ENCODE results near the gene ISCA1. TPM values are rescaled to one million over a fixed set of nuclear protein-coding genes. Genes with fewer than 3 reads are reported as not detected.

ISCA1 gene
- total RNA-seq, 1 donor from 2014 or later = 22.0 TPM

- TF ChIP-seq, protein P1, sequence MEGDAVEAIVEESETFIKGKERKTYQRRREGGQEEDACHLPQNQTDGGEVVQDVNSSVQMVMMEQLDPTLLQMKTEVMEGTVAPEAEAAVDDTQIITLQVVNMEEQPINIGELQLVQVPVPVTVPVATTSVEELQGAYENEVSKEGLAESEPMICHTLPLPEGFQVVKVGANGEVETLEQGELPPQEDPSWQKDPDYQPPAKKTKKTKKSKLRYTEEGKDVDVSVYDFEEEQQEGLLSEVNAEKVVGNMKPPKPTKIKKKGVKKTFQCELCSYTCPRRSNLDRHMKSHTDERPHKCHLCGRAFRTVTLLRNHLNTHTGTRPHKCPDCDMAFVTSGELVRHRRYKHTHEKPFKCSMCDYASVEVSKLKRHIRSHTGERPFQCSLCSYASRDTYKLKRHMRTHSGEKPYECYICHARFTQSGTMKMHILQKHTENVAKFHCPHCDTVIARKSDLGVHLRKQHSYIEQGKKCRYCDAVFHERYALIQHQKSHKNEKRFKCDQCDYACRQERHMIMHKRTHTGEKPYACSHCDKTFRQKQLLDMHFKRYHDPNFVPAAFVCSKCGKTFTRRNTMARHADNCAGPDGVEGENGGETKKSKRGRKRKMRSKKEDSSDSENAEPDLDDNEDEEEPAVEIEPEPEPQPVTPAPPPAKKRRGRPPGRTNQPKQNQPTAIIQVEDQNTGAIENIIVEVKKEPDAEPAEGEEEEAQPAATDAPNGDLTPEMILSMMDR (IDR thresholded peaks at IDR 0.05) = no peak
- Histone ChIP-seq H3K27ac (no peak overlapping the region), H3K36me3 (peaks cover 85% of the 10 kb centered on the region), H3K4me1 (no peaks in the 10 kb centered on the region), H3K4me3 (no peak overlapping the region), H3K27me3 (no peaks in the 10 kb centered on the region), H3K9me3 (no peaks in the 10 kb centered on the region)
- DNase-seq (no peak), ATAC-seq (no peak)
- intact Hi-C loops (cut with DNase I) = no loop called here
These were observed 26.3 kb upstream of the ISCA1 start for GRCh38 chr9:86308687-86309086.

DNA sequence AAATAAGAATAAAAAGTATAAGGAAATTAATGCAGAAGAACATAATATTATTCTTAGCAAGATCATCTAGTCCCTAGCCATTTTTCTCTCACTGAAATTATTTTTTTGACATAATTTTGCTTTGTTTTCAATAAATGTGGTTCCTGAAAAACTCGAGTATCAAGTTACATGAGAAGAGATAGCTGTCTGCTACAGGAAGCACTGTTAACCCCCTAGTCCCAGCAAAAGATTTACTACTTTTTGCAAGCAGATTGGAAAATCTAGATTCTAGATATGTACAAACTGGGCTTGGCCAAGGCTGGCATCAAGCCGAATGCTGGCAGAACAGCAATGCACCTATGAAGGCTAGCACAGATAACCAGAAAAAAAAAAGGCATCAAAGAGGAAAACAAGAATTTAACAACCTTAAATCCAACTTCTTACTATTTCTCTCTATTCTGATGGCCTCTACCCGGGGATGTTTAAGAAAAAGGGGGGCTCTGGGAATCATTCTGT is 21.9 kb upstream of the ISCA1 start:
- intact Hi-C loops (cut with DNase I) = no loop called here
- ATAC-seq (no peak), DNase-seq (no peak)
- Histone ChIP-seq H3K4me1 (no peaks in the 10 kb centered on the region), H3K36me3 (peaks cover 100% of the 10 kb centered on the region), H3K27me3 (no peaks in the 10 kb centered on the region), H3K4me3 (no peak overlapping the region), H3K27ac (no peak overlapping the region), H3K9me3 (no peaks in the 10 kb centered on the region)
- TF ChIP-seq, protein P1 (IDR thresholded peaks at IDR 0.05) = no peak

DNA sequence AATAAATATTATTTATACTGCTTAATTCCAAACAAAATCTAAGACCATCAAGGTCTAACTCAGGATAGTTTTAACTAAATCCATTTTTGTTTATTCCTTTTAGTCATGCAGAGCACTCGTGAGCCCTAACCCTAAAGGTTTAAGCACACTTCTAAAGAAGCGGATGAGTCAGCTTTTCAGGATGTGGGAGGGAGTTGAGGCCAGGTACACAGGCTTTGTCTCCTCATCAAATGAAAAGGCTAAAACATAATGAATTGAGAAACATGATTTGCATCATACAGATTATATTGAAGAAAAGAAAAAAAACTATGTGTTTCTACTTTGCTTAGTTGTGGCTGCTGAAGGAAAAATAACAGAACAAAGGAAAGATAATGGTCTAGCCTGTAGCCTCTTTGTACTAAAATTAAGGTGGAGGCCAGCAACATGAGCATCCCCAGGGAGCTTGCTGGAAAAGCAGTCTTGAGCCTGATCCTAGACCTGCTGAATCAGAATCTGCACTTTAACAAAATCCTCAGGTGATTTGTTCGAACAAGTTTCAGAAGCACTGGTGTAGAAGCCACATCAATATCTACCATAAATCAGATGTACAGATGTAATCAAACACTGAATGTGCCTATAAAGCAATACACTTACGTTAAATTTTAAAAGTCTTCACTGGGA is 21.1 kb upstream of the ISCA1 start:
- ATAC-seq (no peak), DNase-seq (no peak)
- Histone ChIP-seq H3K4me3 (no peak overlapping the region), H3K4me1 (no peaks in the 10 kb centered on the region), H3K27me3 (no peaks in the 10 kb centered on the region), H3K36me3 (peaks cover 100% of the 10 kb centered on the region), H3K9me3 (no peaks in the 10 kb centered on the region), H3K27ac (no peak overlapping the region)
- TF ChIP-seq, protein P1 (IDR thresholded peaks at IDR 0.05) = no peak
- intact Hi-C loops (cut with DNase I) = no loop called here

GRCh38 chr9:86301686-86302085 is 19.3 kb upstream of the ISCA1 start:
- ATAC-seq (no peak), DNase-seq (no peak)
- TF ChIP-seq, protein P1 (IDR thresholded peaks at IDR 0.05) = no peak
- Histone ChIP-seq H3K27me3 (no peaks in the 10 kb centered on the region), H3K36me3 (peaks cover 99% of the 10 kb centered on the region), H3K4me3 (no peak overlapping the region), H3K27ac (no peak overlapping the region), H3K9me3 (no peaks in the 10 kb centered on the region), H3K4me1 (no peaks in the 10 kb centered on the region)
- intact Hi-C loops (cut with DNase I) = no loop called here

DNA sequence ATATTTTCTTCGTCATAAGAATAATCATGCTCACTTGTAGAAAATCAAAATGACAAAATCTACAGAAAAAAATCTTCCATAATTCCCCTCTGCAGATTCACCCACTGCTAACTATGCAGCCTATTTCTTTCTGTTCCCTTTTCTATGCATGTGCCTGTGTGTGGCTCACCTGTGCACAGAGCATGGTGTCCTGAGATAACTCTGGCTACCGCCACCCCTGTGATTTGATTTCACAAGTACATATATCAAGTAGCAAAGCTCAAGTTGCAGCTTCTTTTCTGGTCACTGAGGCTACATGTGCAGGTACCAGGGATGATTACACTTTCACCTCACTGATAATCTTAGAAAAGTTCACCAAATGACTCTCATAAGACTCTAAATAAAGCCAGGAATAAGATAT is 18.4 kb upstream of the ISCA1 start:
- no peaks in the 10 kb centered on the region for H3K4me1 ChIP-seq
- H3K27ac ChIP-seq = no peak overlapping the region
- DNase-seq (no peak), ATAC-seq (no peak)
- H3K27me3 ChIP-seq = no peaks in the 10 kb centered on the region
- H3K9me3 ChIP-seq = no peaks in the 10 kb centered on the region
- no peak overlapping the region for H3K4me3 ChIP-seq
- peaks cover 98% of the 10 kb centered on the region for H3K36me3 ChIP-seq
- TF ChIP-seq, protein P1 (IDR thresholded peaks at IDR 0.05) = no peak
- intact Hi-C loops (cut with DNase I) = no loop called here
